ENCODE results near the gene ABCB1. TPM values are rescaled to one million over a fixed set of nuclear protein-coding genes. Genes with fewer than 3 reads are reported as not detected.

The ABCB1 gene
- total and polyA plus RNA-seq, 2 donors (not counting 3 experiments of a cell fraction or from before 2014, with no cell fraction given), result 7.1 to 7.5 TPM

DNA sequence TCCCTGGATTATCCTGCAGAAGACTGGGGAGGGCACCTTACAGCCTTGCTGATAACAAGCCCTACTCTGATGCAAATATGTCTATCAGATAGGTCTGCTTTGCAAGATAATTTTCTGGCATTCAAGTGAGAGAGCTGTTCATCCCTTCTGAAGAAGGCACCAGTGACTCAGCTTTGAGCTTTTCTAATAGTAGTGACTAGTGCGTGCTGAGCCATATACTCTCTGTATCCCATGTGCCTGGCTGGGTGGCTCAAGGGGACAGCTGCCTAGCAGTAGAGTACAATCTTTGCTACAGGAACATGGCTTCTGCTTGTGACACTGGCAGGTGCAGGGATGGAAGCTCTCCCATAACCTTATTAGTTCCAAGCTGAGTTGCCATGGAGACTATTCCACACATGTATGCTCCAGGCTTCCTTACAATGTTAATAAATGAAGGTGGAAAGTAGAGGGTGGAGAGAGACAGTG, 90.2 kb downstream of the ABCB1 start:
- peaks cover 0 to 5% of the 10 kb centered on the region in 2 experiments for H3K27me3 ChIP-seq (ENCODE audit: control insufficient read depth in 2 of 2, insufficient read depth in 2 of 2, low read length in 2 of 2)
- H3K9me1 ChIP-seq (replicated peaks; ENCODE audit: control insufficient read depth, extremely low read depth, insufficient read depth, low read length), result no peaks in the 10 kb centered on the region
- no peak overlapping the region for H3K4me2 ChIP-seq (ENCODE audit: insufficient read depth, low read length)
- DNase-seq (ENCODE audit: low read depth, low spot score) (no peak), FAIRE-seq (no peak)
- H3K79me2 ChIP-seq (ENCODE audit: control insufficient read depth, insufficient read depth, low read length), result no peaks in the 10 kb centered on the region
- H3K9ac ChIP-seq (replicated peaks; ENCODE audit: extremely low read depth, insufficient read depth, low read length), result no peak overlapping the region
- H3K4me3 ChIP-seq (replicated peaks in 1 of 3; ENCODE audit: insufficient read depth in 1 of 3, low read depth in 1 of 3, low read length in 3 of 3), result no peak overlapping the region
- intact Hi-C loops (cut with micrococcal nuclease) (no loop called here), dilution Hi-C loops (cut with MboI; ENCODE audit: extremely low pct_ligation_motif_present, low sequenced_read_pairs) (no loop called here)
- no peaks in the 10 kb centered on the region for H3K4me1 ChIP-seq (ENCODE audit: control insufficient read depth, extremely low read depth, insufficient read depth, low read length)
- H3K36me3 ChIP-seq (ENCODE audit: control insufficient read depth in 2 of 2, extremely low read depth in 1 of 2, insufficient read depth in 2 of 2, low read length in 2 of 2), result no peaks in the 10 kb centered on the region
- ChIA-PET CTCF (interaction anchor here (0.8 kb wide), 1 partner anchor 180 kb away, joined by 3 read pairs; no protein-coding TSS in a partner anchor), POLR2A (no interaction called here)
- no peak for TF ChIP-seq MYC (IDR thresholded peaks at IDR 0.05; ENCODE audit: low read depth, low read length)
- TF ChIP-seq, protein P1, sequence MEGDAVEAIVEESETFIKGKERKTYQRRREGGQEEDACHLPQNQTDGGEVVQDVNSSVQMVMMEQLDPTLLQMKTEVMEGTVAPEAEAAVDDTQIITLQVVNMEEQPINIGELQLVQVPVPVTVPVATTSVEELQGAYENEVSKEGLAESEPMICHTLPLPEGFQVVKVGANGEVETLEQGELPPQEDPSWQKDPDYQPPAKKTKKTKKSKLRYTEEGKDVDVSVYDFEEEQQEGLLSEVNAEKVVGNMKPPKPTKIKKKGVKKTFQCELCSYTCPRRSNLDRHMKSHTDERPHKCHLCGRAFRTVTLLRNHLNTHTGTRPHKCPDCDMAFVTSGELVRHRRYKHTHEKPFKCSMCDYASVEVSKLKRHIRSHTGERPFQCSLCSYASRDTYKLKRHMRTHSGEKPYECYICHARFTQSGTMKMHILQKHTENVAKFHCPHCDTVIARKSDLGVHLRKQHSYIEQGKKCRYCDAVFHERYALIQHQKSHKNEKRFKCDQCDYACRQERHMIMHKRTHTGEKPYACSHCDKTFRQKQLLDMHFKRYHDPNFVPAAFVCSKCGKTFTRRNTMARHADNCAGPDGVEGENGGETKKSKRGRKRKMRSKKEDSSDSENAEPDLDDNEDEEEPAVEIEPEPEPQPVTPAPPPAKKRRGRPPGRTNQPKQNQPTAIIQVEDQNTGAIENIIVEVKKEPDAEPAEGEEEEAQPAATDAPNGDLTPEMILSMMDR (IDR thresholded peaks at IDR 0.05; ENCODE audit: extremely low read depth in 1 of 2, insufficient read depth in 1 of 2, low read depth in 1 of 2, low read length in 2 of 2), result no peak
- no peak for TF ChIP-seq POLR2AphosphoS5 (IDR thresholded peaks at IDR 0.05; ENCODE audit: insufficient read depth, low read depth, low read length)
- TF ChIP-seq EZH2 (IDR thresholded peaks at IDR 0.05; ENCODE audit: borderline replicate concordance, low read depth, low read length, severe bottlenecking), result no peak
- no peak for TF ChIP-seq MAX (IDR thresholded peaks at IDR 0.05; ENCODE audit: insufficient read depth, insufficient read length)
- no peak for TF ChIP-seq FOS (IDR thresholded peaks at IDR 0.05; ENCODE audit: borderline replicate concordance, insufficient read depth, low read length)
- TF ChIP-seq POLR2A (IDR thresholded peaks at IDR 0.05; ENCODE audit: low read depth, low read length), result no peak
- no peak for TF ChIP-seq GATA2 (IDR thresholded peaks at IDR 0.05; ENCODE audit: insufficient read depth, insufficient read length, low read depth, low read length)
- no peak for TF ChIP-seq JUN (IDR thresholded peaks at IDR 0.05; ENCODE audit: borderline replicate concordance, insufficient read depth, insufficient read length, low read depth)
- H2AFZ ChIP-seq (ENCODE audit: low read depth, low read length), result no peak overlapping the region
- no peak overlapping the region for H3K27ac ChIP-seq (ENCODE audit: insufficient read depth, low read depth, low read length)
- H3K9me3 ChIP-seq (replicated peaks; ENCODE audit: control insufficient read depth, insufficient read depth, low read length), result no peaks in the 10 kb centered on the region
- BruUV-seq (replicated peaks), result no TSS peak
- no peaks in the 10 kb centered on the region for H4K20me1 ChIP-seq (replicated peaks; ENCODE audit: control insufficient read depth, extremely low read depth, insufficient read depth, low read length)
